Activated gamma-delta T cell treated with anti-CD3 and anti-CD28 coated beads, Interleukin-2, amount 50 U/mL, for 16 hours (primary cell): ENCODE measurements around the gene FNDC1.

Experiments
- DNase-seq: peaks from one replicate; pipeline ENCODE4 v3.0.0-alpha.2; 2020; ENCODE audit warnings: low read depth

FNDC1 gene

DNA sequence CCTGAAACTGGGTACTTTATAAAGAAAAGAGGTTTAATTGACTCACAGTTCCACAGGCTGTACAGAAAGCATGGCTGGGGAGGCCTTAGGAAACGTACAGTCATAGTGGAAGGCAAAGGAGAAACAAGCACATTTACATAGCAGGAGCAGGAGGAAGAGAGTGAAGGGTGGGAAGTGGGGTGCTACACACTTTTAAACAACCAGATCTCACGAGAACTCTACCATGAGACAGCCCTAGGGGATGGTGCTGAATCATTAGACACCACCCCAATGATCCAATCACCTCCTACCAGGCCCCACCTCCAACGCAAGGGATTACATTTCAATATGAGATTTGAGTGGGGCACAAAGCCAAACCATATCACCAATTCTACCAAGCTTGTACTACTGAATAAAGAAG is 7.4 kb upstream of the FNDC1 start:
- no peak for DNase-seq

- no peak for DNase-seq
Measured at GRCh38 chr6:159163901-159164370, 5.3 kb upstream of the FNDC1 start.

DNA sequence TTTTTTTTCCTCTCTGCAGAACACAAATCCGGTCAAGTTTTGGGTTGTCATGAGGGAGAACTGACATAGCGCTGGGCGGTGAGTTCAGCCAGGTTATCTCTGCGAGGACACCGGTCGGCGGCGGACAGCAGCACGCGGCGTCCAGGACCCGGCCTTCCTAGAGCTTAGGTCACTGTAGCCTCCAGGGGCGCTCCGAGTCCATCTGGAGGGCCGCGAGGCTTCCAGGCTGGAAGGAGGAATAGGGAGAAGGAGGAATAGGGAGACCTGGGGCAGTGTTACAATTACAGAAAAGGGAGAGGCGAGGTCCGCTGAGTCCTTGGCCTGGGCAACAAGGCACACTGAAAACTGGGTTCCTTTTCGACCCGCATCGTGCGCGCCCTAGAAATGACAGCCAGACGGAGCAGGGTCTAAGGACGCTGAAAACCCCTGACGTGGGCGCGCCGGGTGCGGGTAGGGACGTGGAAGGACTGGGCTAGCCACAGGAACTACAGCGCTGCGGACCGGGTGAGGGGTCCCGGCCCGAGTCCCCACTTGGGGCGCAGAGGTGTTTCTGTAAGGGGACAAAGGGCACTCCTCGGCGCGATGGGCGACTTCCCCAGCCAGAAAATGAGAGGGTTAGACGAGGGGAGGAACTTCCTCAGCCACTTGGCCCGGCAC is 536 bp upstream of the FNDC1 start:
- no peak for DNase-seq

GRCh38 chr6:159169557-159170332 is 545 bp downstream of the FNDC1 start:
- no peak for DNase-seq

DNA sequence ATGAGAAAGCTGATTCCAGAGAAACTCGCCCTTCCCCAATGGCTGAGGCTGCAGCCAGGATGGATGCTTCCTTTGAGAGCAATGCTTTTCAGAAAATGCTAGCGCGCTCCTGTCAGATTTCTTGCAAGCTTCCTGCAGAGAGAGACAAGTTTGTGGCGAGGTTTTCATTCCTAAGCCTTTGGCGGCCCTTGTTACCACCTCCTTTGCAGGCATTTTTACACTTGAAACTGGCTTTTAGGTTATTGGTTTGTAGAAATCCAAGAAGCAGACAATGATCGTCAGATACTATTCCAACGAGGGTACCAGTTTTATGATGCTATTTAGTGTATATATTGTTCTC is 1.1 kb downstream of the FNDC1 start:
- DNase-seq, result no peak

GRCh38 chr6:159170999-159171712 is 2.0 kb downstream of the FNDC1 start:
- DNase-seq, result no peak

- DNase-seq, result no peak
Measured at GRCh38 chr6:159172091-159172491, 2.9 kb downstream of the FNDC1 start.

GRCh38 chr6:159174263-159174969 is 5.2 kb downstream of the FNDC1 start:
- DNase-seq, result peak; percentile 21

GRCh38 chr6:159176913-159177312 is 7.7 kb downstream of the FNDC1 start:
- DNase-seq, result no peak

GRCh38 chr6:159178847-159179246 is 9.6 kb downstream of the FNDC1 start:
- no peak for DNase-seq

GRCh38 chr6:159180001-159180400 is 10.8 kb downstream of the FNDC1 start:
- no peak for DNase-seq

- DNase-seq, result no peak
Measured at GRCh38 chr6:159181914-159182313, 12.7 kb downstream of the FNDC1 start.

- no peak for DNase-seq
Measured at GRCh38 chr6:159184559-159184958, 15.4 kb downstream of the FNDC1 start.

DNA sequence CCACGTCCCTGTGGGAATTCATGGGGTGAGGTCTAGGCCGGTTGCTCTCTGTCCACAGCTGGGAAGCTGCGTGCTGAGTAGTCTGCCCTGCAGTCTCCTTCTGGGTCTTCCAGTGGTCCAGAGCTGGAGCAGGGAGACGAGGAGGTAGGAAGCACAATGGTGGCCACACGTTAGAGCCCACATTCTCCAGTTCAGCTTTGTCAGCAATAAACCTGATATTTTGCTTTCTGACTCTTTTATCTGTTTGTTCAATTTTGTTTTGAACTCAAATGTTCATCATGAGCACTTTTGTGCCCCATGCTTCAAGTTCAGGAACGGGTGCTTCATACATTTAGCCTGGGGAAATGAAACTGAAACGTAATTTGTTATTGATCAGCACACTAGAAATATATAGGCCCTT is 21.3 kb downstream of the FNDC1 start:
- DNase-seq, result no peak

- DNase-seq, result no peak
Measured at GRCh38 chr6:159193923-159194322, 24.7 kb downstream of the FNDC1 start.

- DNase-seq, result no peak
Measured at GRCh38 chr6:159194421-159194820, 25.2 kb downstream of the FNDC1 start.

DNA sequence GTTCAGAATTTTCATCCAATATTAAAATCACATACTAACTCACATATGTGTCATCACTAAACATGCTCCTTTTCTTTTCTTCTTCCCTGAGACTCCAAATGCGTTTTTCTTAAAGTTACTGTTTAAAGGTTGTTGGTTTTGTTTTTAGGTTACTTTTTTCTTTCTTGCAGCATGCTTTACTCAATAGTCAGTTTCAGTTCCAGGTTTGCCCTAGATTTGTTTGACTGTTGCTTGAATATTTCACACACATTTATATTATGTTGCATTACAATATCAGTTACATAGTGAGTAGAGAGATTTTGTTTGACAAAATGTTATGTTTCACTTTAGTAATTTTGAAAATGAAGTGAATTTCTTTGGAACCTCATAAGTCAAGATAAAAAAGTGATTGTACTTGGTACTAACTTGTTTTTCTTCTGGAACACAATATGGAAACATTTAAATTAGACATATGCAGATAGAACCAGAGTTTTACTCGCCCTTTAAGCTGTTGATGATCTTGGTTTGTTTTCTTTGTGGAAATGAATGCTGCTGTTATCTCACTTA is 27.3 kb downstream of the FNDC1 start:
- DNase-seq, result no peak

- no peak for DNase-seq
Measured at GRCh38 chr6:159197251-159197650, 28.1 kb downstream of the FNDC1 start.

DNA sequence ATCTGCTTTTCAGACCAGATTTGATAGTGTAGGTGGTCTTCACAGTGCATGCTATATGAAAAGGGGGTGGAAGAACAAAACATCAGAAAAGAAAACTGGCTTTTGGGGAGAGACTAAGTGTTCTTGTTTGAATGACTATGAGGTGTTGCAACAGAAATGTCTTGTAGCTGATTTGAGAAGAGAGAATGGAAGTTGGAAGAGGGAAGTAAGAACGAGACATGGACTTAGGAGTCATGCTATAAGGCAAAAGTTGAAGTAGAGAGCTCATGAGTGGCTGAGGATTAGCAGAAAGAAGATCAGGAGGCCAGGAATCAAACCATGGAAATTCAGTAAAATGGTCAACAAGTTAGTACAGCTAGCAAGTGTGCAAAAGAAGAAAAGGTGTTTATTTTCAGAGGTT is 32.1 kb downstream of the FNDC1 start:
- DNase-seq, result no peak

- no peak for DNase-seq
Measured at GRCh38 chr6:159203304-159204005, 34.3 kb downstream of the FNDC1 start.

DNA sequence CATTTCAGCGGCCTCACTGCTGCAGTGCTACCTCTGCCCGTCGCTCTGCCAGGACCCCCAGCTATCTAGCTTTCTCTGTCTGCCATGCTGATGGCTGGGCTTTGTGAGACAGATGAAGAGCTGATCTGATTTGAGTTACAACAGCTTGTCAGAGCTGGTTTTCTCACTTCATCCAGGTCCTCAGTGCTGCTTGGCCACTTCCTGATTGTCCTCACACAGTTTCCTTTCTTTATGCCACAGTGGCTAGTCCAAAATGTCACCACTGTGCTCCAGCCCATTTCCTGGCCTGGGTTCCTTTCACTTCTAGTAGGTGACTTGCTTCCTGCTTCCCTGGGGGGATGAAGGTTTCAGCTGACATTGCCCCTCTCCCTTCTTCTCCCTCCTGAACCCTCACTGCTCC is 35.4 kb downstream of the FNDC1 start:
- no peak for DNase-seq

- no peak for DNase-seq
Measured at GRCh38 chr6:159212028-159212427, 42.8 kb downstream of the FNDC1 start.
